K562 (cell line): ENCODE data around the gene SNX20. TPM values are rescaled to one million over a fixed set of nuclear protein-coding genes. Genes with fewer than 3 reads are reported as not detected.

Experiments
- ATAC-seq: fragments of 200-7000 bp; cut with Tn5 transposase; 3 replicates; pipeline ENCODE4 v1.9.1; 2020; ENCODE audit warnings: moderate library complexity
- BruUV-seq: library from RNA; stranded (reverse); fragments of 400-500 nt; replicated peaks from 2 replicates; lab custom pipeline; 2021; lab: Mats Ljungman, UMichigan
- CTCF ChIA-PET: fragments of 300-600 bp; formaldehyde crosslinking; extraction: SDS; loops from one replicate; lab custom pipeline; 2021; ENCODE audit warnings: low intra/inter-chr PET ratio; lab: Yijun Ruan, JAX
- POLR2A ChIA-PET: fragments of 300-600, 350-650 bp; sonication (Branson Sonifier 250); formaldehyde crosslinking; extraction: SDS; loops from one replicate; lab custom pipeline; 2021; ENCODE audit warnings: antibody characterized with exemption, inconsistent platforms; lab: Yijun Ruan, JAX
- DNase-seq, 4 experiments: peaks; one replicate each; pipeline versions ENCODE4 v3.0.0 to v3.0.0-alpha.2; 2011 to 2018; ENCODE audit warnings: low spot score in 3 of 4, mixed read lengths in 3 of 4; ENCODE audit errors: extremely low read depth in 1 of 4
- FAIRE-seq: peaks from 2 replicates; lab custom pipeline; 2011; peaks lifted over from hg19 to GRCh38; lab: Jason Lieb, UNC
- H2AFZ ChIP-seq: 2 replicates; pipeline ENCODE4 v1.6.0; 2011; ENCODE audit warnings: low read depth, low read length, control low read depth, inconsistent platforms
- H3K27ac ChIP-seq: fragments of 200-600 bp; 3 replicates; pipeline ENCODE4 v1.8.0; 2011; ENCODE audit warnings: low read depth, mild to moderate bottlenecking, control low read depth, inconsistent platforms, low read length, moderate library complexity, mixed read lengths; ENCODE audit errors: extremely low read depth
- H3K27me3 ChIP-seq, 2 experiments: fragments of 300-600 bp in 1 of 2; 2 replicates in 1 of 2; 3 replicates in 1 of 2; pipeline versions ENCODE4 v1.6.0 to v1.8.0; 2011; ENCODE audit warnings: inconsistent platforms in 2 of 2, low read length in 2 of 2, mild to moderate bottlenecking in 1 of 2, mixed read lengths in 1 of 2, moderate library complexity in 1 of 2; ENCODE audit not compliant: control insufficient read depth in 2 of 2, insufficient read depth in 2 of 2
- H3K36me3 ChIP-seq: fragments of 300-600 bp; 3 replicates; pipeline ENCODE4 v1.8.0; 2011; ENCODE audit warnings: mild to moderate bottlenecking, low read length, inconsistent platforms; ENCODE audit not compliant: control insufficient read depth, insufficient read depth
- H3K4me1 ChIP-seq, 2 experiments: fragments of 200-600 bp in 1 of 2; replicated peaks in 1 of 2; 2 replicates in 1 of 2; 3 replicates in 1 of 2; pipeline versions ENCODE4 v1.5.1 to v1.8.0; 2011; ENCODE audit warnings: inconsistent platforms in 2 of 2, low read length in 2 of 2, mild to moderate bottlenecking in 1 of 2, mixed read lengths in 1 of 2, moderate library complexity in 1 of 2; ENCODE audit not compliant: control insufficient read depth in 2 of 2, insufficient read depth in 2 of 2
- H3K4me2 ChIP-seq: 2 replicates; pipeline ENCODE4 v1.6.1; 2011; ENCODE audit warnings: low read length, control low read depth, inconsistent platforms, mixed read lengths; ENCODE audit not compliant: insufficient read depth
- H3K4me3 ChIP-seq: fragments of 200-600 bp; sonication (generic), shearing (Covaris generic); 2 replicates; pipeline ENCODE4 v1.5.1; 2016; ENCODE audit warnings: control low read depth, inconsistent platforms
- H3K79me2 ChIP-seq: fragments of 200-600 bp; 3 replicates; pipeline ENCODE4 v1.8.0; 2011; ENCODE audit warnings: low read length, inconsistent platforms; ENCODE audit not compliant: control insufficient read depth, insufficient read depth
- H3K9ac ChIP-seq, 2 experiments: 2 replicates each; pipeline versions ENCODE4 v1.6.0 to v1.6.1; 2011; ENCODE audit warnings: low read depth in 2 of 2, low read length in 2 of 2, control low read depth in 1 of 2, inconsistent platforms in 1 of 2, mild to moderate bottlenecking in 1 of 2, mixed read lengths in 1 of 2; ENCODE audit not compliant: insufficient read depth in 1 of 2
- H3K9me1 ChIP-seq: one replicate; pipeline ENCODE4 v1.6.0; 2011; ENCODE audit warnings: inconsistent platforms, mild to moderate bottlenecking, low read length, moderate library complexity; ENCODE audit not compliant: control insufficient read depth, insufficient read depth
- H3K9me3 ChIP-seq: replicated peaks from 2 replicates; pipeline ENCODE4 v1.5.1; 2011; ENCODE audit warnings: low read depth, low read length, inconsistent platforms; ENCODE audit not compliant: control insufficient read depth, insufficient read depth
- H4K20me1 ChIP-seq: replicated peaks from 2 replicates; pipeline ENCODE4 v1.6.1; 2011; ENCODE audit warnings: low read length, inconsistent platforms, mixed read lengths; ENCODE audit not compliant: control insufficient read depth, insufficient read depth
- MECOM ChIP-seq: fragments of 250-450 bp; sonication (Bioruptor Pico); IDR thresholded peaks from 2 replicates; pipeline ENCODE4 v1.8.0; 2022; ENCODE audit warnings: inconsistent platforms
- NCOA4 ChIP-seq: fragments of 450-650 bp; IDR thresholded peaks from 2 replicates; pipeline ENCODE4 v1.6.1; 2018; ENCODE audit warnings: mild to moderate bottlenecking; ENCODE audit not compliant: partially characterized antibody
- SAFB2 ChIP-seq: fragments of 200-400 bp; formaldehyde crosslinking; IDR thresholded peaks from 2 replicates; pipeline ENCODE4 v1.6.1; 2018; ENCODE audit warnings: borderline replicate concordance, low read length, low read depth, moderate library complexity; ENCODE audit not compliant: severe bottlenecking
- ZNF316 ChIP-seq: fragments of 450-650 bp; IDR thresholded peaks from 2 replicates; pipeline ENCODE4 v1.6.1; 2016
- ZNF644 ChIP-seq: fragments of 200-800 bp; sonication (Bioruptor generic); IDR thresholded peaks from 2 replicates; pipeline ENCODE4 v1.6.1; 2016; ENCODE audit warnings: low read depth, missing genetic modification characterization, missing compliant biosample characterization
- WGBS: fragments of 100-300 bp; shearing (Covaris generic); methylation state at CpG from one replicate; pipeline ENCODE4 v1.1.6; 2016; ENCODE audit warnings: low coverage, mixed read lengths; ENCODE audit not compliant: insufficient coverage; ENCODE audit errors: missing lambda C conversion rate; 5-methylcytosine and 5-hydroxymethylcytosine counted together
- in situ Hi-C: fragments of 300-500 bp; cut with MboI; formaldehyde crosslinking; loops from 4 replicates; pipeline ENCODE4 v1.15.0; 2018; ENCODE audit warnings: inconsistent platforms, mixed read lengths
- intact Hi-C: fragments of 100-400 bp; cut with micrococcal nuclease; formaldehyde crosslinking; loops from 2 replicates; pipeline ENCODE4 v1.14.2; 2022
- polyA plus RNA-seq, 8 experiments: library from polyadenylated mRNA; depleted of rRNA in 4 of 8; stranded (reverse) in 5 of 8; unstranded in 3 of 8; fragments of >200 nt; fragmentation: Nextera tagmentation in 2 of 8; fragmentation: Illumina TruSeq in 1 of 8; extraction: Ambion mirVana in 2 of 8; extraction: Trizol in 1 of 8; gene quantifications; 2 replicates each; pipeline versions ENCODE4 v1.2.1 to v1.2.3, GENCODE V29; 2011 to 2014; ENCODE audit warnings: inconsistent platforms in 1 of 8, missing spikeins in 1 of 8
- total RNA-seq, 7 experiments: library from RNA; depleted of rRNA in 6 of 7; stranded (reverse); fragments of >200 nt in 6 of 7; fragmentation: Illumina TruSeq in 2 of 7; extraction: Trizol in 2 of 7; gene quantifications; 2 replicates each; pipeline versions ENCODE4 v1.2.1 to v1.2.3, GENCODE V29; 2011 to 2021; ENCODE audit warnings: low replicate concordance in 1 of 7
- TF ChIP-seq, protein P1 (sequence below): fragments of 250-450 bp; sonication (Bioruptor Pico); IDR thresholded peaks from 2 replicates; pipeline ENCODE4 v1.4.0; 2020; ENCODE audit warnings: mild to moderate bottlenecking

Gene SNX20
- total and polyA plus RNA-seq, 9 of the 15 experiments (the other 6 are each of a cell fraction or from before 2014, with no cell fraction given): 0.04 to 0.07 TPM; not detected in 7

DNA sequence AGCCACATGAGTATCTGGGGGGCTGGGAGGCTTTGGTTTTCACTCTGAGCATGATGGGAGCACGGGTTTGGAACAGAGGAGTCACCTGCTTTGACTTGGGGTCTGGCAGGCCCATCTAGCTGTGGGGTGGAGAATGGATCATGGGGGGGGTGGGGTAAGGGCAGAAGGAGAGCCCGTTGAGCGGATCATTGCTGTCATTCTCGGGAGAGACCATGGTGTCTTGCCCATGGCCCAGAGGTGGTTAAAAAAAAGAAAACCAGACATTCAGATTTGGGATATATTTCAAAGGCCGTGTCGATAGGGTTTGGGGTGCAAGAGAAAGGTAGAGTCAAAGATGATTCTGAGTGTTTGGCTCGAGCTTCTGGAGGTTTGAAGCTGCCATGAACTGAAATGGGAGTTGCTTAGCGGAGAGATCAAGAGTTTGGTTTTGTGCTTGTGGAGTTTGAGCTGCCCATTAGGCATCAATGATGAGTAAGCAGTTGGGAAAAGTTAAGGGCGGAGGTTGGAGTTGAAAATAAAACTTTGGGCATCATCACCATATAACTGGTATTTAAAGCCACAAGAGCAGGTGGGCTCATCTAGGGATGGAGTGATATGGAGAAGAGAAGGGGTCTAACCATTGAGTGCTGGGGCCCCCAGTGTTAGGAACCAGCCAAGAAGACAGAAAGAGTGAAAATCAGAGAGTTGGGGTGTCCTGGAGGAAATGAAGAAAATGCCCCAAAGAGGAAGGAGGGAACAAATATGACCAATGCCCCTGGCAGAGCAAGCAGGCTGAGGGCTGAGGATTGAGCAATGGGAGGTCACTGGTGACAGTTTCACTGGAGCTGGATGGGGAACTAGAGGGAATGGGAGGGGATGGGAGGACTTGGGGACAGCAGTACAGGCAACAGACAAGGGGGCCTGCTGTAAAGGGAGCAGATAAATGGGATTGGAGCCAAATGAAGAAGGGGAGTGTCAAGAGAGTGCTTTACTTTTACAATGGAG, 14.2 kb upstream of the SNX20 start:
- H3K27ac ChIP-seq: no peak overlapping the region
- no peaks in the 10 kb centered on the region for H3K79me2 ChIP-seq
- H3K4me1 ChIP-seq: peaks cover 9 to 15% of the 10 kb centered on the region in 2 experiments; a peak in 4 of 5 replicates
- DNase-seq: no peak
- no peak overlapping the region for H3K9ac ChIP-seq
- in situ Hi-C loops: no loop called here
- intact Hi-C loops: no loop called here
- H3K36me3 ChIP-seq: no peaks in the 10 kb centered on the region
- H3K9me1 ChIP-seq: no peaks in the 10 kb centered on the region
- FAIRE-seq: no peak
- H2AFZ ChIP-seq: no peak overlapping the region
- H3K9me3 ChIP-seq: no peaks in the 10 kb centered on the region
- peaks cover 0 to 33% of the 10 kb centered on the region in 2 experiments; a peak in 3 of 5 replicates for H3K27me3 ChIP-seq
- no peaks in the 10 kb centered on the region; the same call in 1 of the 2 replicates for H4K20me1 ChIP-seq
- 5% methylated on average over 9 of the region's 9 CpGs for WGBS
- H3K4me3 ChIP-seq: no peak overlapping the region
- TF ChIP-seq, protein P1, sequence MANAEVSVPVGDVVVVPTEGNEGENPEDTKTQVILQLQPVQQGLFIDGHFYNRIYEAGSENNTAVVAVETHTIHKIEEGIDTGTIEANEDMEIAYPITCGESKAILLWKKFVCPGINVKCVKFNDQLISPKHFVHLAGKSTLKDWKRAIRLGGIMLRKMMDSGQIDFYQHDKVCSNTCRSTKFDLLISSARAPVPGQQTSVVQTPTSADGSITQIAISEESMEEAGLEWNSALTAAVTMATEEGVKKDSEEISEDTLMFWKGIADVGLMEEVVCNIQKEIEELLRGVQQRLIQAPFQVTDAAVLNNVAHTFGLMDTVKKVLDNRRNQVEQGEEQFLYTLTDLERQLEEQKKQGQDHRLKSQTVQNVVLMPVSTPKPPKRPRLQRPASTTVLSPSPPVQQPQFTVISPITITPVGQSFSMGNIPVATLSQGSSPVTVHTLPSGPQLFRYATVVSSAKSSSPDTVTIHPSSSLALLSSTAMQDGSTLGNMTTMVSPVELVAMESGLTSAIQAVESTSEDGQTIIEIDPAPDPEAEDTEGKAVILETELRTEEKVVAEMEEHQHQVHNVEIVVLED: no peak
- TF ChIP-seq NCOA4: no peak
- TF ChIP-seq MECOM: no peak
- no peak for TF ChIP-seq ZNF644 (tag)
- no peak for TF ChIP-seq ZNF316
- TF ChIP-seq SAFB2: no peak
- H3K4me2 ChIP-seq: no peak overlapping the region
- no TSS peak for BruUV-seq
- ChIA-PET POLR2A (no interaction called here), CTCF (interaction anchor here (0.6 kb wide), 1 partner anchor 111 kb away, joined by 3 read pairs; no protein-coding TSS in a partner anchor)
- ATAC-seq: no peak
